Ectodermal cell (in vitro differentiated cells): ENCODE results near the gene DCLRE1A. TPM values are rescaled to one million over a fixed set of nuclear protein-coding genes. Genes with fewer than 3 reads are reported as not detected.

ENCODE experiments used
- H3K27ac ChIP-seq: 2 replicates; pipeline ENCODE4 v1.7.0; 2013; ENCODE audit warnings: mild to moderate bottlenecking, low read depth, low read length; ENCODE audit not compliant: insufficient read depth, poor library complexity, severe bottlenecking
- H3K27me3 ChIP-seq: 2 replicates; pipeline ENCODE4 v1.7.0; 2013; ENCODE audit warnings: mild to moderate bottlenecking, low read length; ENCODE audit not compliant: insufficient read depth, control insufficient read depth, poor library complexity, severe bottlenecking
- H3K36me3 ChIP-seq: one replicate; pipeline ENCODE4 v1.7.0; 2013; ENCODE audit warnings: low read length; ENCODE audit not compliant: control insufficient read depth, insufficient read depth
- H3K4me1 ChIP-seq: one replicate; pipeline ENCODE4 v1.7.0; 2013; ENCODE audit warnings: low read length; ENCODE audit not compliant: control insufficient read depth, insufficient read depth
- H3K4me3 ChIP-seq: 2 replicates; pipeline ENCODE4 v1.7.0; 2013; ENCODE audit warnings: low read depth, low read length, control low read depth; ENCODE audit not compliant: insufficient read depth
- H3K9me3 ChIP-seq: 2 replicates; pipeline ENCODE4 v1.7.0; 2013; ENCODE audit warnings: mild to moderate bottlenecking, low read length, moderate library complexity; ENCODE audit not compliant: control insufficient read depth
- WGBS, 2 experiments: methylation state at CpG; one replicate each; pipeline ENCODE4 v1.1.7; 2013; ENCODE audit warnings: missing lambda C conversion rate in 2 of 2; 5-methylcytosine and 5-hydroxymethylcytosine counted together
- polyA plus RNA-seq, 4 experiments: library from polyadenylated mRNA; stranded (reverse); fragments of 50-300 nt; gene quantifications; one replicate each; pipeline ENCODE4 v1.2.3, GENCODE V29; 2013

The DCLRE1A gene
- 18.2 TPM for polyA plus RNA-seq (2013, experiment 1 of 4)
- 17.9 TPM for polyA plus RNA-seq (2013, experiment 2 of 4)
- 14.5 TPM for polyA plus RNA-seq (2013, experiment 3 of 4)
- 15.7 TPM for polyA plus RNA-seq (2013, experiment 4 of 4)

DNA sequence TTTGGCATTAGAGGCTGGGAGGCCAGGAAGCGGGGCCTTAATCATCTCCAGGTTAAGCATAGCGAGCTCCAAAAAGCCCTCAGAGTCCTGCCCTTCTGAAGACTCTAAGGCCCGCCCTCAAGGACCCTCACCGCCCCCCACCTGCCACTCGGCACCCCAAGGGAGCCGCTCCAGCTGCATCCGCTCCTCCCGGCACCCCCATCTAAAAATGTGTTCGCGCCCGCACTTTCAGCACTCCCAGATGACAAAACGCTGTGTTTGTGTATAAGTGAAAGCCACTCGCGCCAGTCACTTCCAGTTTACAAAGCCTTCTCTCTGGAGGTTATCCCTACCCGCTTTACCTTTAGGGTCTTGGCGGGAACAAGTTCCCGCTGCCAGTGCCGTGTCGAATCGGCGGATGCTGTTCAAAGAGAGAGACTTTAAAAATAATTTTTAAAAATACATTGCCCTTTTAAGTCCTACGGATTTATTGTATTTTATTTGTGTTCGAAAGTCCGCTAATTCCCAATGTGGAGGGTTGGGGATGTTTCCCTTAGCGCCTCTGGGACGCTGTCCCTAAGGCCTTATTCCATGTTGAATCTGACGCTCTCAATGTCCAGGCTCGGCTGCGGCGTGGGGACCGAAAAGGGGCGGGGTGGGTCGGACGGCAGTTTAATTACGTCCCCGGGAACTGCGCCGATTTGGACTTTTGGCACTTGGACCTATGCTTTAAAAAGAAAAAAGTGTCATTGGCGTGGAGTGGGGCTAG lies at the start of gene DCLRE1A, which contains the start of gene NHLRC2:
Gene DCLRE1A, minus strand, starts transcription at position 70 of the 748 bp plus-strand sequence. CDS start 900 bp downstream, outside the sequence.
Gene NHLRC2, plus strand, starts transcription at position 649 of the 748 bp plus-strand sequence. CDS start 212 bp downstream, outside the sequence.
- Histone ChIP-seq H3K4me1 (peaks cover 9% of the 10 kb centered on the region), H3K27ac (peak within 1 kb of the TSS; percentile 86)
- 1% methylated on average over 35 to 39 of the region's 39 CpGs for WGBS, 2 experiments

DNA sequence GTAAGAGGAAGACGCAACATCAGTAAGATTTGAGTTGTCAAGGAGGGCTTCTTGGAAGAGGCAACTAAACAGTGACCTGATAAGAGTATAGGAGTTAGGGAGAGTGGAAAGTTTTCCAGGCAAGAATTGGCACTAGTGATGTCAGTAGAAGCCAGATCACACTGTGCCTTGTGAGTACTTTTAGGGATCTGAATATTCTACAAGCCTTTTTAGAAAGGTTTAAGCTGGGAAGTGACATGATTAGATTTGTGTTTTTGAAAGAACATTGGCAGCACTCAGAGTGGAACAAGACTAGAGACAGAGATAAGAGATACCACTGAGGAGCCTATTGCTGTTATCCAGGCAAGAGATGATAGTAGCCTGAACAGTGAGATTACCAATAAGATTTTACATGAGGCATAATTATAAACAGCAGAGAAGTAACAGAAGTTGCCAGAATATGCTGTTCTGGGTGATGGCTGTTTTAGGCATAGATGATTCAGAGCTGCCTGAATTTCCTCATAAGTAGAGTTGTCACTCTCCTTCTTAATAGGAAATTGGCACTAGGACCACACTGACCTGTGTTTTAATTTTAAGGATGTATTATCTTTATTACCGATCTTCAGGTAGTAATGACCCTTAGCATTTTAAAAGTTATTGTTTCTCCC lies 46.2 kb upstream of the DCLRE1A start:
- no peaks in the 10 kb centered on the region for H3K27me3 ChIP-seq
- H3K27ac ChIP-seq = no peak overlapping the region
- H3K36me3 ChIP-seq = peaks cover 17% of the 10 kb centered on the region
- no peaks in the 10 kb centered on the region for H3K9me3 ChIP-seq
- H3K4me1 ChIP-seq = no peaks in the 10 kb centered on the region
- no peak overlapping the region for H3K4me3 ChIP-seq
- 96 to 97% methylated on average over 1 of the region's 2 CpGs for WGBS, 2 experiments

More for the DNA sequence above, at the start of gene DCLRE1A, which contains the start of gene NHLRC2:
- Histone ChIP-seq H3K4me3 (peak within 1 kb of the TSS; percentile 93), H3K27me3 (no peaks in the 10 kb centered on the region), H3K9me3 (no peaks in the 10 kb centered on the region), H3K36me3 (peaks cover 5% of the 10 kb centered on the region)

DNA sequence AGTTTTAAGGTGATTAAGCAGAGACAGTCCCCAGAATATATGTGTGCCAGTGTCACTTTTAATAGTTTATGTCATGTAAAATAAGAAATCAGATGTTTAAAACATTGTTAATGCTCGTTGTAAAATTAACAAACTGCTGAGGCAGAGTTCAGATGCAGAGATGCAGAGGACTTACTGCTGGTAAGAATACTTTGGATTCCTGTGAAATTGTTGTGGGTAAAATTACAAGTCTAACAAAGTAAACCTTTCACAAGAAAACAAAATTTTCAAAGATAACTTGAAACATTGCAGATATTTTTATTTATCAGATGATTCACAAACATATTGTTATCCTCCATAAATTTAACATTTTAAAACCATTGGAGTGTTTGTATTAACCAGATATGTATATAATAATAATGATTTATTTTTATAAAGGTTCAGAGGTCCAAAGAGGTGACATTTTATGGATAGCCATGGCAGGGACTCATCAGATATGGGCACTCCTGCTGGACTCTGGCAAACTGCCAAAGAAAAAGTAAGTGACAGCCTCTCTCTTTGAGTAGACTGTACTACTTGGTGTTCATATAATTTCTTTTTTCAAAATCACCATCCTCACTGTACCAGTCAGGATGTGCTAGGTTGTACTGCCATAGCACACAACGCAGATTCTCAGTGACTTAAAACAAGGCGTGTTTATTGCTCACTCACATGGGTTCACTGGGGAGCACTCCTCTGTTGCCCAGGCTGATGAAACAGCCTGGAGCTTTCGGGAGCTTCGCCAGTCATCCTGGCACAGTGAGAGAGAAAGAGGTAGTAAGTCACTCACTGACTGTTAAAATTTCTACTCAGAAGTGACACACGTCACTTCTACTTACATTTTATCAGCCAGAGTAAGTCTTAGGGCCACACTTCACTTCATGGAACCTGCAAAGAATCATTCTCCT lies 44.1 kb upstream of the DCLRE1A start:
- 86 to 89% methylated on average over 6 of the region's 6 CpGs for WGBS, 2 experiments

DNA sequence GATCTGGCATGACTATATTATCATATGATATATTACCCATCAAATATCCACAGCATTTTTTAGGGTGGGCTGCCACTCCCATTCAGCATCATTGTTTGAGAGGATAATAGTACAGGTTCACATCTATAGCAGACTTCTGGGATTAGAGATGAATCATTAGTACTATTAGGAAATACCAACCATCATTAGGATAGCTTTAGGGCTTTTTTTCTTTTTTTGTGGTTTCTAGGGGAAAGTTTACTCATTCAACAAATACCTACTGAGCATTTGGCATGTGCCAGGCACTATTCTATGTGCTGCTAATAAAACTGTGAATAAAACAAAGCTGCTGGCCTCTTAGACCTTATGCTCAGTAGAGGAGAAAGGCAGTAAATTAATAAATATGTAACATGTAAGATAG lies 41.1 kb upstream of the DCLRE1A start:
- H3K4me1 ChIP-seq = no peaks in the 10 kb centered on the region
- H3K9me3 ChIP-seq = no peaks in the 10 kb centered on the region
- H3K27ac ChIP-seq = no peak overlapping the region
- H3K4me3 ChIP-seq = no peak overlapping the region
- H3K36me3 ChIP-seq = peaks cover 5% of the 10 kb centered on the region
- no peaks in the 10 kb centered on the region for H3K27me3 ChIP-seq

More for the DNA sequence above, 44.1 kb upstream of the DCLRE1A start:
- Histone ChIP-seq H3K4me3 (no peak overlapping the region), H3K27ac (no peak overlapping the region), H3K27me3 (no peaks in the 10 kb centered on the region), H3K9me3 (no peaks in the 10 kb centered on the region), H3K4me1 (no peaks in the 10 kb centered on the region), H3K36me3 (peaks cover 9% of the 10 kb centered on the region)

DNA sequence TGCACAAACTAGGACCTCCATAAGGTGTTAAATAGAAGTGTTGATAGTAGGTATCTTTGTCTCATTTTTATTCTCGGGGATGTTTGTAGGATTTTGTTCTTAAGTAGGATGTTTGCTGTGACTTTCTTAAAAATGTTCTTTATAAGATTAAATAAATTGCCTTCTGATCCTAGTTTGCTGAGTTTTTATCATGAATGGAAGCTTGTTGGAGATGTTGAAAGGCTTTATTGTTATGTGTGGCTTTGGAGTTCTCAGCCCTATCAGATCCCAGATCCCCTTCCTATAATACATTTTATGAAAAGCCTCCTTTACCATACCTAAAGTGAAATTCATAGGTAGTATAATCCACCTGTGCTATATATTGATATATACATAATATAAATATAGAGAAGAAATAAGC lies 40.7 kb upstream of the DCLRE1A start:
- Histone ChIP-seq H3K4me1 (no peaks in the 10 kb centered on the region), H3K27ac (no peak overlapping the region), H3K36me3 (peaks cover 7% of the 10 kb centered on the region), H3K9me3 (no peaks in the 10 kb centered on the region), H3K27me3 (no peaks in the 10 kb centered on the region), H3K4me3 (no peak overlapping the region)
- 88 to 100% methylated on average over 1 of the region's 1 CpG for WGBS, 2 experiments

DNA sequence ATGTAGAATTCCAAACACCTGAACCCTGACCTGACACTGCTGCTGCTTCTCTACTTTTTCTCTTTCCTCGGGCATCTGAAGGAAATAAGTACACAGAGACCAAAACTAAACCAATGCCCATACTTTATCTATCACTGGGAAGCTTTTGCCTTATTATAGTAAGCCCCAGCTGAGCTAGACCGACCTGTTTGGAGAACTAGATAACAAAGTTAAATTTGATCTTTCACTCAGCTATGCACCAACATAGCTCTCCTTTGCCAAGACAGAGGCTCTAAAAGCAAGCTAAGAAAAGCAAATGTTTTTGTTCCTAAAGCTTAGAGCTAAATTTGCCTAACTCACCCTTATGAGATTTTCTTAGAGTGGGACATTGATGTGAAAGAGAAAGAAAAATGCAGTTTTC lies 39.7 kb upstream of the DCLRE1A start:
- no peak overlapping the region for H3K27ac ChIP-seq
- H3K27me3 ChIP-seq = no peaks in the 10 kb centered on the region
- H3K9me3 ChIP-seq = no peaks in the 10 kb centered on the region
- H3K4me1 ChIP-seq = no peaks in the 10 kb centered on the region
- 90 to 93% methylated on average over 2 of the region's 2 CpGs for WGBS, 2 experiments
- no peak overlapping the region for H3K4me3 ChIP-seq
- H3K36me3 ChIP-seq = peaks cover 9% of the 10 kb centered on the region

DNA sequence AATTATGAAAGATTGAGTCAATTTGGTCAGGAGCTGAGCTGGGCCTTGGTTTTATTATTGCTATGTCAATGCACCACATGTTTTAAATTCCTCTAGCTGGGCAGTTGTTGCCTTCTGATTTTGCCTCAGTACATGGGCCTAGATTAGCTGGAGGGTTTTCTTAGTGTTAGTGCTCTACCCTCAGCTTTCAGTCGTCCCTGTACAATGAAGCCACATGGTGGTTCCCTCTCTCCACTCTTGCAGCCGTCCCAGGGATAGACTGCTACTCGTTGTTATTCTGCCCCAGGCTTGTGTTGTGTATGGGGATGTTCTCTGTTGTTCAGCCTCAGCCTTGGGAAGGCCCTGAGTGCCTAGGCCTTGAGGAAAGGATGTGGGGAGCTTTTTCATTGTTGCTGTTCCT lies 37.6 kb upstream of the DCLRE1A start:
- no peak overlapping the region for H3K4me3 ChIP-seq
- no peak overlapping the region for H3K27ac ChIP-seq
- 82 to 89% methylated on average over 3 of the region's 3 CpGs for WGBS, 2 experiments
- H3K36me3 ChIP-seq = peaks cover 19% of the 10 kb centered on the region
- no peaks in the 10 kb centered on the region for H3K27me3 ChIP-seq
- H3K4me1 ChIP-seq = no peaks in the 10 kb centered on the region
- no peaks in the 10 kb centered on the region for H3K9me3 ChIP-seq

DNA sequence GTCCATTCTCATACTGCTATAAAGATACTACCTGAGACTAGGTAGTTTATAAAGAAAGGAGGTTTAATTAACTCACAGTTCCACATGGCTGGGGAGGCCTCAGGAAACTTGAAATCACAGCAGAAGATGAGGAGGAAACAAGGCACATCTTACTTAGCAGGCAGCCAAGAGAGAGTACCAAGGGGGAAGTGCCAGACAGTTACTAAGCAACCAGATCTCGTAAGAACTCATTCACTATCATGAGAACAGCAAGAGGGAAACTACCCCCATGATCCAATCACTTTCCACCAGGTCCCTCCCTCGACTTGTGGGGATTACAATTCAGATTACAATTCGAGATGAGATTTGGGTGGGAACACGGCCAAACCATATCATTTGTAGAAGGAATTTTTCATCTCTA lies 36.9 kb upstream of the DCLRE1A start:
- no peaks in the 10 kb centered on the region for H3K4me1 ChIP-seq
- WGBS, 2 experiments = 81 to 91% methylated on average over 2 to 4 of the region's 4 CpGs
- no peak overlapping the region for H3K4me3 ChIP-seq
- H3K27me3 ChIP-seq = no peaks in the 10 kb centered on the region
- H3K9me3 ChIP-seq = no peaks in the 10 kb centered on the region
- no peak overlapping the region for H3K27ac ChIP-seq
- H3K36me3 ChIP-seq = peaks cover 23% of the 10 kb centered on the region

DNA sequence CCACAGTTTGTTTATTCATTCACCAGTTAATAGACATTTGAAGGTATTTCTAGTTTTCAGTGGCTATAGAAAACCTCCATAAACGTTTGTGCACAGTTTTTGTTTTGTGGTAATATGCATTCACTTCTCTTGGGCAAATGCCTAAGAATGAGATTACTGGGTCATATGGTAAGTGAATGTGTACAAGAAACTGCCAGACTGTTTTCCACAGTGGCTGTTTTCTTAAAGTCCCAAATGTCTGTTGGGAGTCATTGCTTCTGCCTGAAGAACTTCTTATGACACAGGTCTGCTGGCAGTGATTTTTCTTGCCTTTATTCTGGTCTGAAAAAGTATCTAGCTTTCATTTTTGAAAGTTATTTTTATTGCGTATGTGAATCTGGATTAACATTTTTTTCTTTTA lies 36.0 kb upstream of the DCLRE1A start:
- Histone ChIP-seq H3K4me3 (no peak overlapping the region), H3K9me3 (no peaks in the 10 kb centered on the region), H3K27me3 (no peaks in the 10 kb centered on the region), H3K4me1 (no peaks in the 10 kb centered on the region), H3K36me3 (peaks cover 23% of the 10 kb centered on the region), H3K27ac (no peak overlapping the region)
- 92 to 94% methylated on average over 1 of the region's 2 CpGs for WGBS, 2 experiments
